HepG2 (cell line): Measurements from ENCODE around the gene SLC35A3. TPM values are rescaled to one million over a fixed set of nuclear protein-coding genes. Genes with fewer than 3 reads are reported as not detected.

Experiments
- ARHGAP35 ChIP-seq: sonication (generic); formaldehyde crosslinking; IDR thresholded peaks from 2 replicates; pipeline ENCODE4 v1.9.0; 2022; ENCODE audit warnings: mild to moderate bottlenecking, inconsistent platforms, moderate library complexity, missing genetic modification reagents, borderline replicate concordance
- CREB1 ChIP-seq, 2 experiments: fragments of 450-650 bp in 1 of 2; IDR thresholded peaks; 2 replicates each; pipeline ENCODE4 v1.6.1; 2016 to 2017; ENCODE audit warnings: control low read depth in 1 of 2, mild to moderate bottlenecking in 1 of 2, missing compliant biosample characterization in 1 of 2, missing genetic modification characterization in 1 of 2
- CREM ChIP-seq, 2 experiments: sonication (generic) in 1 of 2; formaldehyde crosslinking in 1 of 2; IDR thresholded peaks; 2 replicates each; pipeline versions ENCODE4 v1.4.0 to v1.6.1; 2016 to 2020; ENCODE audit warnings: antibody characterized with exemption in 1 of 2, mild to moderate bottlenecking in 1 of 2, missing genetic modification reagents in 1 of 2
- EHMT2 ChIP-seq: fragments of 200-600 bp; sonication (generic); IDR thresholded peaks from 2 replicates; pipeline ENCODE4 v1.7.0; 2017; ENCODE audit warnings: antibody characterized with exemption, low read depth, low read length, borderline replicate concordance
- ELF4 ChIP-seq: sonication (generic); formaldehyde crosslinking; IDR thresholded peaks from 2 replicates; pipeline ENCODE4 v1.5.0; 2020; ENCODE audit warnings: missing genetic modification reagents, mild to moderate bottlenecking, moderate library complexity, borderline replicate concordance
- FOXK2 ChIP-seq: fragments of 450-650 bp; IDR thresholded peaks from 2 replicates; pipeline ENCODE4 v1.6.1; 2016
- IKZF1 ChIP-seq: fragments of 450-650 bp; IDR thresholded peaks from 2 replicates; pipeline ENCODE4 v1.7.1; 2016
- JDP2 ChIP-seq: sonication (generic); formaldehyde crosslinking; IDR thresholded peaks from 2 replicates; pipeline ENCODE4 v1.8.1; 2022; ENCODE audit warnings: missing genetic modification reagents, borderline replicate concordance
- JUND ChIP-seq: sonication (generic); formaldehyde crosslinking; IDR thresholded peaks from 2 replicates; pipeline ENCODE4 v1.8.0; 2022; ENCODE audit warnings: mild to moderate bottlenecking, missing genetic modification reagents
- KAT2B ChIP-seq: fragments of 150-350 bp; IDR thresholded peaks from 2 replicates; pipeline ENCODE4 v1.6.1; 2014; ENCODE audit warnings: low read depth, low read length, borderline replicate concordance
- KDM1A ChIP-seq: IDR thresholded peaks from 2 replicates; pipeline ENCODE4 v1.6.1; 2016; ENCODE audit warnings: missing compliant biosample characterization
- KDM5A ChIP-seq: fragments of 200-600 bp; sonication (generic); IDR thresholded peaks from 2 replicates; pipeline ENCODE4 v1.7.0; 2018; ENCODE audit warnings: antibody characterized with exemption, mild to moderate bottlenecking, low read length, borderline replicate concordance
- KLF6 ChIP-seq: IDR thresholded peaks from 2 replicates; pipeline ENCODE4 v1.8.0; 2016; ENCODE audit warnings: missing biosample characterization, missing genetic modification reagents
- MAZ ChIP-seq, 2 experiments: sonication (generic) in 1 of 2; formaldehyde crosslinking in 1 of 2; IDR thresholded peaks; 2 replicates each; pipeline versions ENCODE4 v1.5.0 to v1.6.1; 2012 to 2020; ENCODE audit warnings: low read depth in 2 of 2, mild to moderate bottlenecking in 2 of 2, borderline replicate concordance in 1 of 2, improper control_type of control experiment in 1 of 2, low read length in 1 of 2, missing genetic modification reagents in 1 of 2, moderate library complexity in 1 of 2
- NAIF1 ChIP-seq: sonication (generic); formaldehyde crosslinking; IDR thresholded peaks from 2 replicates; pipeline ENCODE4 v1.5.0; 2020; ENCODE audit warnings: mild to moderate bottlenecking, missing genetic modification reagents, borderline replicate concordance
- NFE2 ChIP-seq: sonication (generic); formaldehyde crosslinking; IDR thresholded peaks from 2 replicates; pipeline ENCODE4 v1.4.0; 2020; ENCODE audit warnings: missing genetic modification reagents
- NFIB ChIP-seq: sonication (generic); formaldehyde crosslinking; IDR thresholded peaks from 2 replicates; pipeline ENCODE4 v1.9.0; 2021; ENCODE audit warnings: missing genetic modification reagents, mild to moderate bottlenecking, borderline replicate concordance
- NFIC ChIP-seq: IDR thresholded peaks from 2 replicates; pipeline ENCODE4 v1.6.1; 2012; ENCODE audit warnings: mild to moderate bottlenecking, low read length, inconsistent platforms
- NR2F1 ChIP-seq, 2 experiments: fragments of 450-650 bp in 1 of 2; formaldehyde crosslinking in 1 of 2; IDR thresholded peaks; 2 replicates each; pipeline versions ENCODE4 v1.5.0 to v1.6.1; 2016 to 2020; ENCODE audit warnings: mild to moderate bottlenecking in 1 of 2, missing compliant biosample characterization in 1 of 2, missing genetic modification reagents in 1 of 2, moderate library complexity in 1 of 2
- PRPF4 ChIP-seq: fragments of 200-400 bp; formaldehyde crosslinking; IDR thresholded peaks from 2 replicates; pipeline ENCODE4 v1.6.1; 2016; ENCODE audit warnings: low read length, low read depth; ENCODE audit not compliant: poor library complexity, severe bottlenecking
- SETDB1 ChIP-seq: sonication (generic); formaldehyde crosslinking; IDR thresholded peaks from 2 replicates; pipeline ENCODE4 v1.5.1; 2020; ENCODE audit warnings: missing genetic modification reagents, mild to moderate bottlenecking, borderline replicate concordance
- ZMYM3 ChIP-seq: sonication (generic); formaldehyde crosslinking; IDR thresholded peaks from 2 replicates; pipeline ENCODE4 v1.5.1; 2020; ENCODE audit warnings: mild to moderate bottlenecking, missing genetic modification reagents
- ZNF225 ChIP-seq: sonication (generic); formaldehyde crosslinking; IDR thresholded peaks from 2 replicates; pipeline ENCODE4 v1.4.0; 2020; ENCODE audit warnings: mild to moderate bottlenecking, missing genetic modification reagents
- ZNF44 ChIP-seq: sonication (generic); formaldehyde crosslinking; IDR thresholded peaks from 2 replicates; pipeline ENCODE4 v1.5.1; 2020; ENCODE audit warnings: mild to moderate bottlenecking, missing genetic modification reagents
- ZNF501 ChIP-seq: sonication (generic); formaldehyde crosslinking; IDR thresholded peaks from 2 replicates; pipeline ENCODE4 v1.5.1; 2020; ENCODE audit warnings: mild to moderate bottlenecking, moderate library complexity, missing genetic modification reagents
- ZNF607 ChIP-seq: sonication (generic); formaldehyde crosslinking; IDR thresholded peaks from 2 replicates; pipeline ENCODE4 v1.5.1; 2020; ENCODE audit warnings: missing genetic modification reagents, mild to moderate bottlenecking, borderline replicate concordance
- ZNF792 ChIP-seq: IDR thresholded peaks from 2 replicates; pipeline ENCODE4 v1.6.1; 2016
- polyA plus RNA-seq, 8 experiments: library from polyadenylated mRNA; depleted of rRNA in 3 of 8; stranded (reverse) in 7 of 8; unstranded in 1 of 8; fragments of >200 nt; fragmentation: Illumina TruSeq in 4 of 8; extraction: Trizol in 4 of 8; gene quantifications; 2 replicates each; pipeline versions ENCODE4 v1.2.1 to v1.2.3, GENCODE V29; 2011 to 2016; ENCODE audit warnings: low read depth in 4 of 8, missing spikeins in 1 of 8, mixed read lengths in 1 of 8; ENCODE audit not compliant: insufficient read depth in 1 of 8
- total RNA-seq, 5 experiments: library from RNA; depleted of rRNA; stranded (reverse); fragments of >200 nt; fragmentation: Illumina TruSeq; extraction: Trizol; gene quantifications; 2 replicates each; pipeline ENCODE4 v1.2.3, GENCODE V29; 2016; ENCODE audit warnings: low read depth in 1 of 5
- TF ChIP-seq, protein P1 (sequence below): sonication (generic); formaldehyde crosslinking; IDR thresholded peaks from 2 replicates; pipeline ENCODE4 v1.9.0; 2021; ENCODE audit warnings: missing genetic modification reagents, borderline replicate concordance

SLC35A3 gene
- total and polyA plus RNA-seq, 2 of the 13 experiments (the other 11 are each of a cell fraction or from before 2014, with no cell fraction given), result 11.2 to 24.9 TPM

- TF ChIP-seq KLF6 (CRISPR knock-in tag) (peak; percentile 89), ZNF225 (CRISPR knock-in tag) (peak; percentile 94), ZNF44 (CRISPR knock-in tag) (peak; percentile 46; the same call in 1 of the 2 replicates), ELF4 (CRISPR knock-in tag) (peak; percentile 93), JUND (peak; percentile 62; the same call in 1 of the 2 replicates), KDM1A (CRISPR knock-in tag) (peak; percentile 73; the same call in 1 of the 2 replicates), FOXK2 (no peak), ARHGAP35 (peak; percentile 92), NFIC (no peak), NR2F1 (CRISPR knock-in tag; IDR thresholded peaks at IDR 0.05) (peak in 1 of 2 experiments; percentile 25; a peak in 2 of 4 replicates), NFE2 (CRISPR knock-in tag) (no peak), NAIF1 (peak; percentile 99), KDM5A (peak; percentile 92), SETDB1 (CRISPR knock-in tag) (0 out of 2 replicates have a peak, but pooled peaks have one; percentile 41), ZNF607 (peak; percentile 85; the same call in 1 of the 2 replicates), PRPF4 (no peak), ZNF792 (CRISPR knock-in tag) (peak; percentile 94), EHMT2 (no peak), ZNF501 (CRISPR knock-in tag) (peak; percentile 99), KAT2B (no peak), CREM (IDR thresholded peaks at IDR 0.05) (peak; percentile 51; the same call in 1 of the 2 replicates), CREM (CRISPR knock-in tag; IDR thresholded peaks at IDR 0.05) (no peak), JDP2 (CRISPR knock-in tag) (peak; percentile 45; the same call in 1 of the 2 replicates), MAZ (IDR thresholded peaks at IDR 0.05; ENCODE audit: borderline replicate concordance, low read depth, low read length) (no peak), MAZ (CRISPR knock-in tag; IDR thresholded peaks at IDR 0.05; ENCODE audit: low read depth) (peak; percentile 91), IKZF1 (no peak), ZMYM3 (peak; percentile 82), CREB1 (IDR thresholded peaks at IDR 0.05) (no peak), CREB1 (CRISPR knock-in tag; IDR thresholded peaks at IDR 0.05) (no peak), NFIB (CRISPR knock-in tag) (no peak)
- TF ChIP-seq, protein P1, sequence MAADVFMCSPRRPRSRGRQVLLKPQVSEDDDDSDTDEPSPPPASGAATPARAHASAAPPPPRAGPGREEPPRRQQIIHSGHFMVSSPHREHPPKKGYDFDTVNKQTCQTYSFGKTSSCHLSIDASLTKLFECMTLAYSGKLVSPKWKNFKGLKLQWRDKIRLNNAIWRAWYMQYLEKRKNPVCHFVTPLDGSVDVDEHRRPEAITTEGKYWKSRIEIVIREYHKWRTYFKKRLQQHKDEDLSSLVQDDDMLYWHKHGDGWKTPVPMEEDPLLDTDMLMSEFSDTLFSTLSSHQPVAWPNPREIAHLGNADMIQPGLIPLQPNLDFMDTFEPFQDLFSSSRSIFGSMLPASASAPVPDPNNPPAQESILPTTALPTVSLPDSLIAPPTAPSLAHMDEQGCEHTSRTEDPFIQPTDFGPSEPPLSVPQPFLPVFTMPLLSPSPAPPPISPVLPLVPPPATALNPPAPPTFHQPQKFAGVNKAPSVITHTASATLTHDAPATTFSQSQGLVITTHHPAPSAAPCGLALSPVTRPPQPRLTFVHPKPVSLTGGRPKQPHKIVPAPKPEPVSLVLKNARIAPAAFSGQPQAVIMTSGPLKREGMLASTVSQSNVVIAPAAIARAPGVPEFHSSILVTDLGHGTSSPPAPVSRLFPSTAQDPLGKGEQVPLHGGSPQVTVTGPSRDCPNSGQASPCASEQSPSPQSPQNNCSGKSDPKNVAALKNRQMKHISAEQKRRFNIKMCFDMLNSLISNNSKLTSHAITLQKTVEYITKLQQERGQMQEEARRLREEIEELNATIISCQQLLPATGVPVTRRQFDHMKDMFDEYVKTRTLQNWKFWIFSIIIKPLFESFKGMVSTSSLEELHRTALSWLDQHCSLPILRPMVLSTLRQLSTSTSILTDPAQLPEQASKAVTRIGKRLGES (CRISPR knock-in tag), result peak; percentile 52; the same call in 1 of the 2 replicates
Measured at GRCh38 chr1:99969729-99970621, at the start of gene SLC35A3 (continued).
